ENCODE results near the gene MYD88. TPM values are rescaled to one million over a fixed set of nuclear protein-coding genes. Genes with fewer than 3 reads are reported as not detected.
"Not testable (repeated sequence)": the region's sequence is repeated elsewhere in the genome, so short reads cannot be mapped to it uniquely, and the experiment has no call there.

The MYD88 gene
- total RNA-seq, 1 donor from 2014 or later, result 12.7 TPM

DNA sequence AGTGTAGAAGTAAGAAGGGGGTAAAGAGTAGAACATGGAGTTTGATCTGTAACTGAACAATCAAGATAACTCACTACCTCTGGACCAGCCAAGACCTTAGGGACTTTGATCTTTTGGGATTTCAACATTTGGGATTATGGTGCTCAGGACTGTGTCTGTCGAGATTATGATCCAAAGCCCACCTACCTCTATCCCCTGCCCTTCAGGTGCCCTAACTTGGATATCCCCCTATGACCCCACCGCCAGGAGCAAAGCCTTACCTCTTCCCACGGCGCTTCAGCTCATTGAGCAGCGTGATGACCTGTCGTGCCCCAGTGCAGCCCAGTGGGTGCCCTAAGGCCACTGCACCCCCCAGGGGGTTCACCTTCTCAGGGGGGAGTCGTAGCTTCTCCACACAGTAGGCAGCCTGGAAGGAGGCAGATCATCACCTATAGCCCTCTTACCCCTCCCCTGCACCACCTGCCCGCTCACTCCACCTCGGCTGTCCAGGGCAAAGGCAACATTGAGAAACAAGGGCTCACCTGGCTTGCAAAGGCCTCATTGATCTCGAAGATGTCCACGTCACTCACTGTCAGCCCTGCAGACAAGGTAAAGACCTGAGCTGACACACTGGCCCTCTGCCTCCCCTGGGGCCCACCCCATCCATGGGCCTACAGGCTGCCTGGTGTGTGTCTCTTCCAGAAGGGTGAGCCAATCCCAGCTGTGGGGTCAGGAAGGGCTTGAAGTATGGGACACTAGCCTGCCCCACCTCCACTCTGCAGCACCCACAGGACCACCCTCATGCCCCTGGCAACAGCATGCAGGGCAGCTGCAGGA lies 12.9 kb upstream of the MYD88 start:
- no peak for DNase-seq (ENCODE audit: low read depth, low spot score)

DNA sequence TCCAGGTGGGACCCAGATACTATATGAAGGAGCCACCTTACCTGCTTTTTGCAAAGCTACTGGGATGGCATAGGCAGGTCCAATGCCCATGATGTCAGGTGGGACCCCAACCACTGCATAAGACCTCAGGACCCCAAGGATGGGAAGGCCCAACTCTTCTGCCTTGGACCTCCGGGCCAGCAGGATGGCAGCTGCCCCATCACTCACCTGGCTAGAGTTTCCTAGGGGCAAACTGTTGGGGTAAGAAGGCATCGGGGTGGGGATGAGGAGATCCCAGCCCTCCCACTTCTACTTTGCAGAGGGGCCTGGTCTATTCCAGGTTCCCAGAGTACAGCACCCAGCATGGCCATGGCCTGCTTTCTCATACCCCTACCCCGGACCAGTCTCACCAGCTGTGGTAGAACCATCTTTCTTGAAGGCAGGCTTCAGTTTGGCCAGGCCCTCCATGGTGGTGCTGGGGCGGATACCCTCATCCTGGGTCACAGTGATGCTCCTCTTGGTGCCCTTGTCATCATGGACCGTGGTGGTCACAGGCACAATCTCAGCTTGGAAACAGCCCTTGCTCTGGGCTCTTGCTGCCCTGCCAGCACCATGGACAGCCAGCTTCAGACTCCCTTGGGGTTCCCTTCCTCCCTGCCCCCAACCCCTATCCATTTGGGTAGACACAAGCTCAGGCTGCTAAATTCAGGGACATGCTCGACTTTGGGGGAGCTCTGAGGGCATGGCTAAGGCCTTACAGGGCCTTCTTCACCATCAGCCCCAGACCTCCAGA lies 12.2 kb upstream of the MYD88 start:
- DNase-seq (ENCODE audit: low read depth, low spot score), result no peak

DNA sequence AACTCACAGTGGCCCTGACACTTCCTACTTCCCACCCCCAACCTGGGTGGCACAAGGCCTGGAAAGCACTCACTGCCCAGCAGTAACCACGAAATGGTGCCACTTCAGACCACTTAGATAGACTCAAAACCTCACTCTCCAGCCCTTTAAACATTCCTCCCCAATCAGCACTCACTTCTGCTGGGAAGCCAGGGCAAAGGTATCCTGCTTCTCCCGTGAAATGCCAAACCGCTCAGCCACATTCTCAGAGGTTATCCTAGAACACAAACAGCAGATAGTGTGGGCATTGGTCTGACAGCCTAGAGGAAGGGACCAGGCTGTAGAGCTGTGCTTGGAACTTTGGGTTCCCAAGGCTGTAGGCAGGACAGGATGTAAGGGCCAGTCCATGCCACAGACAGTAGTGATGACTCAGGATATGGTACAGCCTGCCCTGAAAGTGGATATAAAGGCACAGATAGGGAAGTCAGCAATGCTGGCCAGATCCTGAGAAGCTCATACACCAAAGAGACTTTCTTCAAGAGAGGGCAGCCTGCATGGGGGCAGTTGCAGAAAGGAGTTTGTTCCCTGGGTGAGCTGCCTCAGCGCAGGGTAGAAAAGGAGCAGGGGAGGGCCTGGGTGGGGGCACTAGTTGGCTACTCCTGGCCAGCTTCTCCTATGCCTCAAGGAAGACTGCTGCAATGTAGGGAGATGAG lies 10.7 kb upstream of the MYD88 start:
- DNase-seq (ENCODE audit: low read depth, low spot score), result no peak

DNA sequence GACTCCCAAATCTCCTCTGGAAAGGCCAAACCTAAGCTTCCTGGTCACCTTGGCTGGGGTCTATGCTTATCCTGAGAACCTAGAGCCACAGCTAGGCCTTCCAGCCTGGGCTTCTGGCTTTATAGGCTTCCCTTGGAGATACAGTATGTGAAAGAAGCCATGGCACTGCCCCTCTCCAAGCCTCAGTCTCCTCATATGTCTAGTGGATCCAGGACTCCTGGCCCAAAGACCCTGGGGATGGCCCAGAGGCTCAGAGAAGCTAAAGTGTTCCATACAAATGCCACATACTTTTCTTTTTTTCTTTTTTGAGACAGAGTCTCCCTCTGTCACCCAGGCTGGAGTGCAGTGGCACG lies 10.2 kb upstream of the MYD88 start:
- no peak for DNase-seq (ENCODE audit: low read depth, low spot score)

DNA sequence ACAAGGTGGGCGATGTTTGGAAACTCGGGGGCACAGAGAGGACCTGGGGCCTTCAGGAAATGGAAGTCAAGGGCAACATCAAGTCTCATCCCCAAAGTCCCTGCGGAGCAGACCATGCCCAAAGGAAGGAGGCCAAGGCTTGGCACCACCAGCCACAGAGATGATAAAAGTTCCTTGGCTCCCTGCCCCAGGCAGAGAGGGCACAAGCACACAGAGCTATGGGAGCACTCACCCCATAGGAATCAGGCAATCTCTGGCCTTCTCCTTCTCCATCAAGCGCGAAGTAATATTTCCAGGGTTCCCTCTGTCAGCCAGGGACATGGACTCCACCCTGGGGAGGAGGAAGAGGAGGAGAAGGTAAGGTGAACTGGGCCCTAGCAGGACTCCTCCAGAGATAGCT lies 9.4 kb upstream of the MYD88 start:
- no peak for DNase-seq (ENCODE audit: low read depth, low spot score)

DNA sequence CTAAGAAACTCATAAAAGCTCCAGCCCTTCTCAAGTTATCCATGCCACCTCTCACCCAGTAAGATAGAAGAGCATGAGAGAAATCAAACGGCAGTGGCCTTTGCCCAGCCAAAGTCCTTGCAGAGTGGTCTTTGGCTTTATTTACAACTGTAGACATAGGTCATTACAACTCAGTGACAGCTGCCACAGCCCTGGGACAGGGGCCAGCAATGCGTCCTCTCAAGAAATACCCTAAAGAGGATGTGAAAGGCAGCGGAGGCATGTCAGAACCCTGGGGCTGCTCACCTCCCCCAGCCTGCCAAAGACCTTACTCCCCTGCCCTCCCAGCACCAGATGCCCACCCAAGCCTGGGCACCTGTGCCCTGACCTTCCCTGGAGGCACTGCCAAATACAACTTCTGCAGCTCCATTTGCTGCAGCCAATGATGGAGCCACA lies 7.8 kb upstream of the MYD88 start:
- no peak for DNase-seq (ENCODE audit: low read depth, low spot score)

DNA sequence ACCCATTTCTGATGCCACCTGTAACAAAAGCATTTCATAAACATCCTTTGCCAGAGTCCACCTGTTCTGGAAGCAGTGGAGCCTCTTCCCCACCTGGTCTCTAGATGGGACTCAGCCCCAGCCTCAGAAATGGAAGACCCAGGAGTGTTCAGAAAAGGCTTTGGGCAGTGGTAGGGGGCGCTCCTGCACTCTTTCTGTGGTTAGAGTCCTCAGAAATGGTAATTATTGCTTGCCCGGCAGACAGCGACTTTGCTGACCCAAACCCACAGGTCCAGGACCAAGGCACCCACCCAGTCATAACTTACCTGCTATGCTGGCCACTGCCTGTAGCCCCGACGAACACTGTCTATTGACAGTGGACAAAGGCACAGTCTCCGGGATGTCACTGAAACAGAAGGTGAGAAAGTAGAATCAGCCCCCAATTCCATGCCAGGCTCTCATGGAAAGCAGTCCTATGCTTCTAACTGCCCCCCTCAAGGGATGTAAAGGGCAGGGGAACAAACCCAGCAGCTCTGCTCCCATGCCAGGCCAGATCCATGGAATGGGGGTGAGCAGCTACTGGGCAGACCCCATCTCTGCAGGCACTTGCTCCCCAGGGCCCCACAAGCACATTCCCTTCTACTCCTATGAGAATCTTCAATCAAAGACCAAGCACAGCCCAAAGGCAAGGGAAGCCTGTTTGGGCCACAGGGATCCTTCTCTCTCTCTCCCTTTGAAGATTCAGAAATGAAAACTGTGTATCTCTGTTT lies 6.7 kb upstream of the MYD88 start:
- DNase-seq (ENCODE audit: low read depth, low spot score), result no peak

DNA sequence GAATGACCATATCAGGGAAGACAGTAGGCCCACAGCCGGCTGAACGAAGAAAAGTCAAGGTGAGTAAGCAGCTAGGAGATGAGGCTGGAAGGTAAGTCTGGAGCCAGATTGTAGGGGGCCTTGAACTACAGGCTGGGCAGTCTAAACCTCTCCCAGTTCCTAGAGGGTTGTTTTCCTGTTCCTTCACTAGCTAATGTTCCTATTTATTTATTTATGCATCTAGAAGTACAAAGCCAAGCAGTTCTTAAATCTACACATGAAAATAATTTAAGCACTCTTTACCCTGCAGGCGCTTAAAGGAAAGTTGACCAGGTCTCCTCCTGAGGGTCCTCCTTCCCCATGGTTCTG lies 5.3 kb upstream of the MYD88 start:
- DNase-seq (ENCODE audit: low read depth, low spot score), result no peak

DNA sequence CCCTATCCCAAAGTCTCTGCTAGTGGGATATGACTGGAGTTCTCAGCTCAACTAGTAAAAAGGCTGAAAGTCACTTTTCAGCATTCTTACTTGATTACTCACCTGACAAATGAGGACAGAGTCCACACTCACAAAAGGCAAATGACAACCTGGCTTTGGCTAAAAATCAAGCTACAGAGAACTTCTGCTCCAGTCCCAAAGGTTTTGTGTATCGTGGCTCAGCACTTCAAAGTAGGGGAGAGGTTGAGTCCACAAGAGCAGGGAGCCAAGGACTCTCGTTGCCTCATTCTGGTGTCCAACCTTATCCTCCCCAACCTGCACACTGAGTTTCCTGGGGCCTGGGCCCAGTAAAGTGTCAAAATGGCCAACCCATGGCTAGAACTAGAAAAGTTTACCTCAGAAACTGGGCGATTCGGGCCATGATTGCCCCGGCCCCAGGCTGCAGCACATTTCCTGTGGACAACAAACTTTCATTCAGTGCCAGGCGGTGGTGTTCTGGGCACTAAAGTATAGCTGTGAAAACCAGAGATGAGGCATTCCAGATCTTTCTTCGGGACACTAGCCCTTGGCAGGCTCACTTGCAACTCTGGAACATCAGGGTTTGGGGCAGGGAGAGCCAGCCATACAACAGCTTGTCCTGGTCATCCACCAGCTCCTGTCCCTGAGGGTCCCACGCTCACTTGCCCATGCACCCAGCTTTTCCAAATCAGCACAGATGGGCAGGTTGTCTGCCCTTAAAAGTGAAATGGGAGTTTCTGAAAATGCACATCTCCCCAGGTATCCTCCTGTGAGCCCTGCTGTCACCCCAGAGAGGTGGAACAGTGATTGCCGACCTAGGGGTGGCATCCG lies 4.7 kb upstream of the MYD88 start:
- no peak for DNase-seq (ENCODE audit: low read depth, low spot score)

DNA sequence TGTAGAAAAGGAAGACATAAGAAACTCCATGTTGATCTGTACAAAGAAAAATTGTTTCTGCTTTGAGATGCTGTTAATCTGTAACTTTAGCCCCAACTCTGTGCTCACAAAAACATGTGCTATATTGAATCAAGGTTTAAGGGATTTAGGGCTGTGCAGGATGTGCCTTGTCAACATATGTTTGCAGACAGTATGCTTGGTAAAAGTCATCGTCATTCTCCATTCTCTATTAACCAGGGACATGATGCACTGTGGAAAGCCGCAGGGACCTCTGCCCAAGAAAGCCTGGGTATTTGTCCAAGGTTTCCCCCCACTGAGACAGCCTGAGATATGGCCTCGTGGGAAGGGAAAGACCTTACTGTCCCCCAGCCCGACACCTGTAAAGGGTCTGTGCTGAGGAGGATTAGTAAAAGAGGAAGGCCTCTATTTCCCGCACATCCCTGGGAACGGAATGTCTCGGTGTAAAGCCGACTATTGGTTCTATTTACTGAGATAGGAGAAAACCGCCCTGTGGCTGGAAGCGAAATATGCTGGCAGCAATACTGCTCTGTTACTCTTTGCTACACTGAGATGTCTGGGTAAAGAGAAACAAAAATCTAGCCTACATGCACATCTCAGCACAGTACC lies 3.8 kb upstream of the MYD88 start:
- not testable (repeated sequence) for DNase-seq (ENCODE audit: low read depth, low spot score)

DNA sequence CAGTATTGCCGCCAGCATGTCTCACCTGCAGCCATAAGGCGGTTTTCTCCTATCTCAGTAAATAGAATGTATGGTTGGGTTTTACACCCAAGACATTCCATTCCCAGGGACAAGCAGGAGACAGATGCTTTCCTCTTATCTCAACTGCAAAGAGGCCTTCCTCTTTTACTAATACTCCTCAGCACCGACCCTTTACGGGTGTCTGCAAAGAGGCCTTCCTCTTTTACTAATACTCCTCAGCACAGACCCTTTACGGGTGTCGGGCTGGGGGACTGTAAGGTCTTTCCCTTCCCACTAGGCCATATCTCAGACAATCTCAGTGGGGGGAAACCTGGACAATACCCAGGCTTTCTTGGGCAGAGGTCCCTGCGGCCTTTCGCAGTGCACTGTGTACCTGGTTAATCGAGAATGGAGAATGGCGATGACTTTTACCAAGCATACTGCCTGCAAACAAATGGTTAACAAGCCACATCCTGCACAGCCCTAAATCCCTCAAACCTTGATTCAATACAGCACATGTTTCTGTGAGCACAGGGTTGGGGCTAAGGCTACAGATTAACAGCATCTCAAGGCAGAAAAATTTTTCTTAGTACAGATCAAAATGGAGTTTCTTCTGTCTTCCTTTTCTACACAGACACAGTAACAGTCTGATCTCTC lies 2.7 kb upstream of the MYD88 start:
- DNase-seq (ENCODE audit: low read depth, low spot score), result not testable (repeated sequence)

DNA sequence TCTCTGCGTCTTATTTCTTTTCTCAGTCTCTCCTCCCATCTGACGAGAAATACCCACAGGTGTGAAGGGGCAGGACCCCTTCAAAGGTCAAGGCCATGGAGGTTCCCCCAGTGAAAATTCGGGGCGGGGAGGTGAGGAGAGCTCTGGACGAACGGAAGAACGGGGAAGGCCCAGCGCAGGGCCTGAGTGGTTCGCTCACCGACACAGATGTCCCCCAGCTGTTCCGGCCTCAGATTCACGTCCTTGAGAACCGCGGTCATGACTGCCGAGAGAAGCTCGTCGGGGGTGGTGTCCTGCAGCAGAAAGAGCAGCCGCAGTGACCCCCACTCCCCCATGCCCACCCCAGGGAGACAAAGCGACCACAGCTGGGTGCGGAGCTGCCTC lies 2.1 kb upstream of the MYD88 start:
- DNase-seq (ENCODE audit: low read depth, low spot score), result no peak

DNA sequence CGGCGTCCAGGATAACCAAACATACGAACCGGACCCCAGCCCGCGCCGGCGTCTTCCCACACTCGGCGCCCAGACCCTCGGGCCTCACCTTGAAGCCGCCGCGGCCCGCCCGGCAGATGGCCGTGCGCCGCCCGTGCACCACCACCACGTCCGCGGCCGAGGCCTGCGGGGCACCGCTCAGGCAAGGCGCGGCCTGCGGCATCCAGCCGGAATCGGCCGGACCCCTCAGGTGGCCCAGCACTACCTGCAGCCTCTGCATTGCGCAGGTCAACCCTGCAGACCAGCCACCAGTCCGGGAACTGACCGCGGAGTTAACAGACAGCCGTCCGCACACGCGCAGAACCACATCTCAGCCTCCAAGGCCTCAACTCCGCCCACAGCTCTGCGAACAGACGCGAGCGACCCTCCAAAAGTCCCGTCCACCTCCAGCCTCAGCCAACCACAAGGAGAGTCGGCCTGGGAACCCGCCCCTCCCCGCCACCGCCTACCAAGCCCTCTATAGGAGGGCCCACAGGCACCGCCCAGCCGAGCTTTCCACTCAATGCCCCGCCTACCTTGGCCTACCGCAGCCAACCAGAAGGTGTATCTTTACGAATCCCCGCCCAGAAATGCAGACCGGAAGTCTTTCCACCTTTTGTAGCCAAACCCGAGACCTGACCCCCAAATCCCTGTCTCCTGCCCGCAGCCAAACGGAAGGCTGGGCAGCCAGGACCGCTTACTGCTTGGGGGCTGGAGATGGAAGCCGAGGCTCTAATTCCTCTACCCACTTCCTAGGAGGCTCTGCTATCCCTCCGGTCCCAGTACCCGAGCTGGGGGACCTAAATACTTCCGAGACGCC lies 1.5 kb upstream of the MYD88 start, which contains the start of gene ACAA1:
Gene ACAA1, minus strand, starts transcription at position 351 of the 838 bp plus-strand sequence. Its CDS starts 92 bp downstream, at position 259.
- DNase-seq (ENCODE audit: low read depth, low spot score), result peak; percentile 98

DNA sequence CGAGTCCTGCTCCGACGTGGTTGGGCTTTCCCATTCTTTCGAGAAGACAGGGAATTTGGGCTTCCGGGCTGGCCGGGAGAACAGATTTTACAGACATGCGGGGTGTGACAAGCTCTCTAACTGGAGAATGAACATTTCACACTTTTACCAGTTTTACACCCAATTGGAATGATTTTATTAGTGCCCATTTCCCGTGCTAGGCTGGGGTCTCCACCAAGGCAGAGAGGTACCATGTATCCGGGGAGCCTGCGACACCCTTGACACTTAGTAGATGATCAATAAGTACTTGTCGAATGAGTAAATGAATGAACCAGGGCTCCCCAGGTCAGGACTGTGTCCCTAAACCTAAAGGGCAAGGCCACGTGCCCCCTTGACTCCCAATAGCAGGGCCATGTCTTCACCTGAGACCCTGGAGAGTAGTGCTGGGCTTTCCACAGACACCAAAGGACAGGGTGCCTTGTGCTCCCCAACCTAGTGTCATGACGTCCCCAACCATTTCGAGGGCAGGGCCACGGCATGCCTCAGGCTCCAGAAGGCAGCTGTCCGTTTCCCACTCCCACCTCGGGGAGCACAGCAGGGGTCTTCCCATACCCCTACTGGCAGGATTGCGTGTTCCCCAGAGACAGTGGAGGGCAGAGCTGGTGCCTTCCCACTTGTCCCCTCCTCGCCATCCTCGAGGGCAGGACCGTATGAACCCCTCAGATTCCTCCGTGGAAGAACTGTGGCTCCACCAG lies 679 bp upstream of the MYD88 start:
- DNase-seq (ENCODE audit: low read depth, low spot score), result no peak

DNA sequence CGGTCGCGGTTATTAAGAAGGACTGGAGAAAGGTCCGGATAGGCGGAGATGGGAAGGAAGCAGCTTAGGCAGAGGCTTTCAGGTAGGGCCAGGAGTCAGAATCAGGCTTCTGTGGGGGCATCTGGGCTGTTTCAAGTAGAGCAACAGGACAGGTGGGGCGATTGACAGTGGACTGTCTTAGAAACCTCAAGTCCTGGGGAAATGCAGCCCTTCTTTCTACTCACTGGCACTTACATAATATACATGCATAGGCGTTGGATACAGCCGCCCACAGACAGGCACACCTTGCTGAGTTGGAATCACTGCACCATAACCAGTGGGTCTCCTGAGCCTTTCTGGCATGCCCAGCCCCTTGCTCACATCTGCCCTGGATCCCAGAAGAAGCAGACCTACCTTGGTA lies 730 bp downstream of the MYD88 start:
- DNase-seq (ENCODE audit: low read depth, low spot score), result no peak

DNA sequence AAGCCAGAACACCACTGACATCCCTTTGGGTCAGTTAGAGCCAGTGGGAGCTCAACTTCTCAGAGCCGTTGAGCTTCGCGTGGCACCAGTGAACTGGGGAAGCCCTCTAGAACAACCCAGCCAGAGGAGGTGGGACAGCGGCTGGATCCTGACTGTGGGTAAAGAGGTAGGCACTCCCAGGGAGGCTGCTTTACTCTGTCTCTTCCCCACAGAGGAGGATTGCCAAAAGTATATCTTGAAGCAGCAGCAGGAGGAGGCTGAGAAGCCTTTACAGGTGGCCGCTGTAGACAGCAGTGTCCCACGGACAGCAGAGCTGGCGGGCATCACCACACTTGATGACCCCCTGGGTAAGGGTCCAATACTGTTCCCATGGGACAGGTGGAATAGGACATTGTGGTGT lies 1.2 kb downstream of the MYD88 start:
- DNase-seq (ENCODE audit: low read depth, low spot score), result no peak

DNA sequence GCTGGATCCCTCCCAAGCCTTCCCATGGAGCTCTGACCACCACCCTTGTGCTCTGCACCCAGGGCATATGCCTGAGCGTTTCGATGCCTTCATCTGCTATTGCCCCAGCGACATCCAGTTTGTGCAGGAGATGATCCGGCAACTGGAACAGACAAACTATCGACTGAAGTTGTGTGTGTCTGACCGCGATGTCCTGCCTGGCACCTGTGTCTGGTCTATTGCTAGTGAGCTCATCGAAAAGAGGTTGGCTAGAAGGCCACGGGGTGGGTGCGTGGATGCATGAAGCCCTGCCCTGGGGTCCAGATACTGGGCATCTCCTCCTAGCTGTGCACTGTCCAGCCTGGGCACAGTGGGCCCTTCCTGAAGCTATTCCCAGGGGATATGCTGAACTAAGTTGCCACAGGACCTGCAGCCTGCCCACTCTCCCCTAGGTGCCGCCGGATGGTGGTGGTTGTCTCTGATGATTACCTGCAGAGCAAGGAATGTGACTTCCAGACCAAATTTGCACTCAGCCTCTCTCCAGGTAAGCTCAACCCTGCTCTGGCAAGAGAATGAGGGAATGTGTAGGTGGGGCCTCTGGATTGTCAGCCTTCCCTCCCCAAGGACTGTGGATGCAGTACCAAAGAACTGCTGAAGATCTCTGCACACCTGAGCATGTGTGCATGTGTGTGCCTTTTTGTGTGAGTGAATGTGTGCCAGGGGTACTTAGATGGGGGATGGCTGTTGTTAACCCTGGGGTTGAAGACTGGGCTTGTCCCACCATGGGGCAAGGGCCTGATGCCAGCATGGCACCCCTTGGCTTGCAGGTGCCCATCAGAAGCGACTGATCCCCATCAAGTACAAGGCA lies 2.1 kb downstream of the MYD88 start:
- no peak for DNase-seq (ENCODE audit: low read depth, low spot score)
